Fibroblast of skin of right quadriceps (primary cell): ENCODE measurements around the gene COL15A1.

Experiments used
- DNase-seq: peaks from one replicate; pipeline ENCODE4 v3.0.0-alpha.2; 2013

Gene COL15A1

DNA sequence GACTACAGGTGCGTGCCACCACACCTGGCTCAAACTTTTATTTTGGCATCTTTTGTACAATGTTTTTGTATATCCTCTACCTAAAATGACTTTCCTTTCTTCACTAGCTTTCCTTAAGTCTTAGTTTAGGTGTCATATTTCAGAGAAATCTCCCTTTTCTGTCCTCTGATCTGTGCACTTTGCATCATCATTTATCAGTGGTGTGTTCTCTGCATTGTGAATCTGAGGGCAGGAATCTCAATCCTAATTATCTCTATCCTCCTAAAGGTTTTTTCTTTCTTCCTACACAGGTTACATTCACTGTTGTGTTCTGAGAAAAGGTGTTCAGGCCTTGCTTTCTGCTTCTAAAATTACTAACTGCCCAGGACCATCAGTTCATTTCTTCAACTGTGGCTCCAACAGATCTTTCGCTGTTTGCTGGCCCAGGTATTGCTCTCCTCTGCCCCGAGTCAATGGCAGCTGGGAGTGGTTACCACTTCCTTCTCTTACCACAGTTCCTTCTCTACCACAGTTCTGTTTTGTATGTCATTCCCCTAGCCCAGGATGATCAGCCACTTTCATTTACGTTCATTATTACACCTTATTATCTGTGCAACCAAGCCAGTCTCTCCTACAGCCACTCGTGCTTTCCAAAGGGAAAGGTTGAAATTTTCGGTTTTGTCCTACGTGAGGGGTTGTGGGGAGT lies 175.2 kb downstream of the COL15A1 start:
- DNase-seq, result no peak

DNA sequence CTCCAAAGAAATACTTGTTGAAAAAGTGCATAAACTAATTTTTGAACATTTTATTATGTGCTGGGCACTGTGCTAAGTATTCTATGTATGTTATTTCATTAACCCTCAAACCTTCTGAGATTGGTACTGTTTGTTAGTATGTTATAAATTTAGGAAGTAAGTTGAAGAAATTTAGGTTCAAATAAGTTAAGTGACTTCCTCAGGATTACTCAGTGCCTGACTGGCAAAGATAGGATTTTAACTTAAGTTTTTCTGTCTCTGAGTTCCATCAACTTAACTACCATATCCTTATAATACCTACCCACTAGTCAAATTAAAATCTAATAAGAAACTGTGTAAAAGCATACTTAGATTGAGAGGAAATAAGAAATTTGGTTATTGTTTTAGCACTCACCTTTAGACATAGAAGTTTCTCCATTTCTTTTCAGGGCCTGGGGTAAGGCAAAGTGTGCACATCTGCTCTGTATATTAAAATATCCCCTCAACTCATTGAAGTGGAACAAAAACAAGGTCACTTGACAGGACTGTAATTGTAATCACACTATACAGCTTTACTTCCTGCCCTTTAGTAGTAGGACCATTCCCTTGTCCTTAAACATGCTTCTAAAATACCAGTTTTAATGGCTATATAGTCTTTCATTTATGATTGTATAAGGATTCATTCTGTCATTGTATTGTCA lies 176.4 kb downstream of the COL15A1 start:
- DNase-seq, result no peak
